GM13977 (cell line): ENCODE results near the gene HUWE1.

Source experiments
- DNase-seq: peaks from one replicate; pipeline ENCODE4 v3.0.0; 2012; ENCODE audit warnings: low spot score
- CTCF ChIP-seq: IDR thresholded peaks from 2 replicates; pipeline ENCODE4 v1.5.1; 2012; ENCODE audit warnings: mild to moderate bottlenecking, control low read depth; ENCODE audit not compliant: insufficient read depth; ENCODE audit errors: extremely low read depth, missing control alignments
- in situ Hi-C: fragments of 300-500 bp; cut with MboI; formaldehyde crosslinking; loops from one replicate; pipeline ENCODE4 v1.12.0; 2022; ENCODE audit warnings: low sequenced_read_pairs, low pct_unique_long_range_greater_than_20kb, mixed read lengths, inconsistent platforms; ENCODE audit not compliant: unreplicated experiment

HUWE1 gene

GRCh38 chrX:53631156-53631555, 55.4 kb downstream of the HUWE1 start:
- no peak for DNase-seq
- no peak for TF ChIP-seq CTCF
- in situ Hi-C loops = no loop called here

GRCh38 chrX:53630261-53630660, 56.3 kb downstream of the HUWE1 start:
- TF ChIP-seq CTCF = no peak
- in situ Hi-C loops = no loop called here
- no peak for DNase-seq

- in situ Hi-C loops = no loop called here
- no peak for TF ChIP-seq CTCF
- DNase-seq = no peak
Measured at GRCh38 chrX:53622431-53622830, 64.1 kb downstream of the HUWE1 start.

GRCh38 chrX:53621418-53621986, 65.0 kb downstream of the HUWE1 start:
- TF ChIP-seq CTCF = no peak
- no peak for DNase-seq
- in situ Hi-C loops = no loop called here

- TF ChIP-seq CTCF = no peak
- DNase-seq = no peak
- in situ Hi-C loops = no loop called here
Measured at GRCh38 chrX:53616946-53617345, 69.6 kb downstream of the HUWE1 start.

- DNase-seq = no peak
- no peak for TF ChIP-seq CTCF
- in situ Hi-C loops = no loop called here
Measured at GRCh38 chrX:53606456-53606855, 80.1 kb downstream of the HUWE1 start.

GRCh38 chrX:53605004-53605403, 81.5 kb downstream of the HUWE1 start:
- in situ Hi-C loops = no loop called here
- no peak for DNase-seq
- no peak for TF ChIP-seq CTCF
